K562 (cell line): ENCODE results near the gene MRPS6. TPM values are rescaled to one million over a fixed set of nuclear protein-coding genes. Genes with fewer than 3 reads are reported as not detected.

ENCODE experiments used
- CCAR2 ChIP-seq: fragments of 200-400 bp; formaldehyde crosslinking; IDR thresholded peaks from 2 replicates; pipeline ENCODE4 v1.6.1; 2017; ENCODE audit warnings: mild to moderate bottlenecking, low read depth, low read length
- DMBX1 ChIP-seq: fragments of 250-450 bp; sonication (Bioruptor Pico); IDR thresholded peaks from 2 replicates; pipeline ENCODE4 v1.8.0; 2022; ENCODE audit warnings: inconsistent platforms, mild to moderate bottlenecking, moderate library complexity, borderline replicate concordance
- HIVEP1 ChIP-seq: fragments of 250-450 bp; sonication (Bioruptor Pico); IDR thresholded peaks from 2 replicates; pipeline ENCODE4 v1.4.0; 2020; ENCODE audit warnings: mild to moderate bottlenecking
- HMG20A ChIP-seq: fragments of 450-650 bp; formaldehyde crosslinking; conservative IDR thresholded peaks from 2 replicates; pipeline ENCODE4 v1.4.0; 2020; ENCODE audit warnings: mild to moderate bottlenecking, mixed read lengths
- IRF2 ChIP-seq: sonication (generic); formaldehyde crosslinking; IDR thresholded peaks from 2 replicates; pipeline ENCODE4 v1.8.1; 2022; ENCODE audit warnings: mild to moderate bottlenecking, missing genetic modification reagents
- L3MBTL2 ChIP-seq: fragments of 450-650 bp; IDR thresholded peaks from 2 replicates; pipeline ENCODE4 v1.6.1; 2016; ENCODE audit warnings: mild to moderate bottlenecking, moderate library complexity
- LEF1 ChIP-seq: fragments of 450-650 bp; IDR thresholded peaks from 2 replicates; pipeline ENCODE4 v1.6.1; 2016; ENCODE audit warnings: mild to moderate bottlenecking
- MYC ChIP-seq, 2 experiments: fragments of 250-450 bp in 1 of 2; sonication (Bioruptor Pico) in 1 of 2; IDR thresholded peaks; 2 replicates each; pipeline versions ENCODE4 v1.5.1 to v1.6.1; 2012 to 2021; ENCODE audit warnings: low read depth in 2 of 2, borderline replicate concordance in 1 of 2, improper control_type of control experiment in 1 of 2, low read length in 1 of 2, mild to moderate bottlenecking in 1 of 2, moderate library complexity in 1 of 2
- PHF20 ChIP-seq: fragments of 450-650 bp; IDR thresholded peaks from 2 replicates; pipeline ENCODE4 v1.6.1; 2018; ENCODE audit not compliant: partially characterized antibody
- RAD21 ChIP-seq, 2 experiments: fragments of 250-450 bp in 1 of 2; fragments of 450-650 bp in 1 of 2; sonication (Bioruptor Pico) in 1 of 2; formaldehyde crosslinking in 1 of 2; IDR thresholded peaks in 1 of 2; conservative IDR thresholded peaks in 1 of 2; 2 replicates each; pipeline versions ENCODE4 v1.4.0 to v1.8.0; 2020 to 2022; ENCODE audit warnings: mild to moderate bottlenecking in 2 of 2, moderate library complexity in 1 of 2
- RBM34 ChIP-seq: fragments of 200-400 bp; formaldehyde crosslinking; IDR thresholded peaks from 2 replicates; pipeline ENCODE4 v1.6.1; 2018; ENCODE audit warnings: low read length, borderline replicate concordance; ENCODE audit not compliant: insufficient read depth
- SP1 ChIP-seq: sonication (generic); formaldehyde crosslinking; IDR thresholded peaks from 2 replicates; pipeline ENCODE4 v1.8.1; 2022; ENCODE audit warnings: mild to moderate bottlenecking, missing genetic modification reagents
- TARDBP ChIP-seq: fragments of 450-650 bp; IDR thresholded peaks from 2 replicates; pipeline ENCODE4 v1.6.1; 2016
- ZFP36 ChIP-seq: fragments of 150-350 bp; IDR thresholded peaks from 2 replicates; pipeline ENCODE4 v1.6.1; 2018; ENCODE audit warnings: low read length, low read depth; ENCODE audit not compliant: partially characterized antibody
- ZFX ChIP-seq: sonication (generic); formaldehyde crosslinking; IDR thresholded peaks from 2 replicates; pipeline ENCODE4 v1.8.0; 2022; ENCODE audit warnings: mild to moderate bottlenecking, missing genetic modification reagents, moderate library complexity
- ZNF354B ChIP-seq: fragments of 250-450 bp; sonication (Bioruptor Pico); IDR thresholded peaks from 2 replicates; pipeline ENCODE4 v1.4.0; 2020
- ZNF384 ChIP-seq: IDR thresholded peaks from 2 replicates; pipeline ENCODE4 v1.6.1; 2012; ENCODE audit warnings: low read depth, low read length, improper control_type of control experiment
- polyA plus RNA-seq, 8 experiments: library from polyadenylated mRNA; depleted of rRNA in 4 of 8; stranded (reverse) in 5 of 8; unstranded in 3 of 8; fragments of >200 nt; fragmentation: Nextera tagmentation in 2 of 8; fragmentation: Illumina TruSeq in 1 of 8; extraction: Ambion mirVana in 2 of 8; extraction: Trizol in 1 of 8; gene quantifications; 2 replicates each; pipeline versions ENCODE4 v1.2.1 to v1.2.3, GENCODE V29; 2011 to 2014; ENCODE audit warnings: inconsistent platforms in 1 of 8, missing spikeins in 1 of 8
- total RNA-seq, 7 experiments: library from RNA; depleted of rRNA in 6 of 7; stranded (reverse); fragments of >200 nt in 6 of 7; fragmentation: Illumina TruSeq in 2 of 7; extraction: Trizol in 2 of 7; gene quantifications; 2 replicates each; pipeline versions ENCODE4 v1.2.1 to v1.2.3, GENCODE V29; 2011 to 2021; ENCODE audit warnings: low replicate concordance in 1 of 7
- TF ChIP-seq, protein P1 (sequence below): fragments of 250-450 bp; sonication (Bioruptor Pico); IDR thresholded peaks from 2 replicates; pipeline ENCODE4 v1.4.0; 2020
- TF ChIP-seq, protein P2 (sequence below), 2 experiments: IDR thresholded peaks; 2 replicates each; pipeline ENCODE4 v1.6.1; 2011; ENCODE audit warnings: borderline replicate concordance in 1 of 2, control low read depth in 1 of 2, low read depth in 1 of 2, low read length in 1 of 2, mild to moderate bottlenecking in 1 of 2, mixed read lengths in 1 of 2, moderate library complexity in 1 of 2; ENCODE audit not compliant: insufficient read depth in 1 of 2, insufficient read length in 1 of 2, poor library complexity in 1 of 2, severe bottlenecking in 1 of 2; ENCODE audit errors: extremely low read depth in 1 of 2

The MRPS6 gene
- total and polyA plus RNA-seq, 9 of the 15 experiments (the other 6 are each of a cell fraction or from before 2014, with no cell fraction given): 26.1 to 72.0 (median 39.3) TPM

DNA sequence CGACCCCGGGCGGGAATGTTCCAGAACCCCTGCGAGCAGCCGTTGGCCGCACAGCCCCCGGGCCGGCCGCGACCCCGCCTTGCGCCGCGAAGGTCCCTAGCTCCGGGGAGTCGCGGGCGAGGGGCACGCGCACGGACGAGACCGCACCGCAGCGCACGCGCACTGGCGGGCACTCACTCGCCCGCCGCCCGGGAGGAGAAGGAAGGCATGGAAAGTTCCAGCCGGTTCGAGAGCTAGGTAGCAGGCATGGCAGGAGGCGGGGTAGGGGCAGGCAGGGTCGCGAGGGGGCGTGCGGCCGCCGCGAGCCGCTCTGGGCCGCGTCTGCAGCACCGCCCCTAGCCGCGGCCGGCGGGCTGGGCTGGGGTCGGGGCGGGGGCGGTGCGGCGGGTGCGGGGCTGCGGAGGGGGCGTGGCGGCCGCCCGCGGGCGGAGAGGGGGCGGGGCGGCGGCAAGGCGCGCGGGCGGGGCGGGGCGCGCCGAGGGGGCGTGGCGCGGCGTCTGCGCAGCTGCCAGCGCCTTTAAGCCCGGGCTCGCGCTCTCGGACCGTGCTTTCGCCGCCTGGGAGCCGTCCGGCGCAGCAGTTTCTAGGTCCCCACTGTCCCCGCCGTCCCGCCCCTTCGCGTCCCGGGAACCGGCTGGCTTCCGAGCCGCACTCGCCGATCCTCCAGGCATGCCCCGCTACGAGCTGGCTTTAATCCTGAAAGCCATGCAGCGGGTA lies at the start of gene MRPS6, which contains the start of gene SLC5A3 (continued):
- TF ChIP-seq, protein P1, sequence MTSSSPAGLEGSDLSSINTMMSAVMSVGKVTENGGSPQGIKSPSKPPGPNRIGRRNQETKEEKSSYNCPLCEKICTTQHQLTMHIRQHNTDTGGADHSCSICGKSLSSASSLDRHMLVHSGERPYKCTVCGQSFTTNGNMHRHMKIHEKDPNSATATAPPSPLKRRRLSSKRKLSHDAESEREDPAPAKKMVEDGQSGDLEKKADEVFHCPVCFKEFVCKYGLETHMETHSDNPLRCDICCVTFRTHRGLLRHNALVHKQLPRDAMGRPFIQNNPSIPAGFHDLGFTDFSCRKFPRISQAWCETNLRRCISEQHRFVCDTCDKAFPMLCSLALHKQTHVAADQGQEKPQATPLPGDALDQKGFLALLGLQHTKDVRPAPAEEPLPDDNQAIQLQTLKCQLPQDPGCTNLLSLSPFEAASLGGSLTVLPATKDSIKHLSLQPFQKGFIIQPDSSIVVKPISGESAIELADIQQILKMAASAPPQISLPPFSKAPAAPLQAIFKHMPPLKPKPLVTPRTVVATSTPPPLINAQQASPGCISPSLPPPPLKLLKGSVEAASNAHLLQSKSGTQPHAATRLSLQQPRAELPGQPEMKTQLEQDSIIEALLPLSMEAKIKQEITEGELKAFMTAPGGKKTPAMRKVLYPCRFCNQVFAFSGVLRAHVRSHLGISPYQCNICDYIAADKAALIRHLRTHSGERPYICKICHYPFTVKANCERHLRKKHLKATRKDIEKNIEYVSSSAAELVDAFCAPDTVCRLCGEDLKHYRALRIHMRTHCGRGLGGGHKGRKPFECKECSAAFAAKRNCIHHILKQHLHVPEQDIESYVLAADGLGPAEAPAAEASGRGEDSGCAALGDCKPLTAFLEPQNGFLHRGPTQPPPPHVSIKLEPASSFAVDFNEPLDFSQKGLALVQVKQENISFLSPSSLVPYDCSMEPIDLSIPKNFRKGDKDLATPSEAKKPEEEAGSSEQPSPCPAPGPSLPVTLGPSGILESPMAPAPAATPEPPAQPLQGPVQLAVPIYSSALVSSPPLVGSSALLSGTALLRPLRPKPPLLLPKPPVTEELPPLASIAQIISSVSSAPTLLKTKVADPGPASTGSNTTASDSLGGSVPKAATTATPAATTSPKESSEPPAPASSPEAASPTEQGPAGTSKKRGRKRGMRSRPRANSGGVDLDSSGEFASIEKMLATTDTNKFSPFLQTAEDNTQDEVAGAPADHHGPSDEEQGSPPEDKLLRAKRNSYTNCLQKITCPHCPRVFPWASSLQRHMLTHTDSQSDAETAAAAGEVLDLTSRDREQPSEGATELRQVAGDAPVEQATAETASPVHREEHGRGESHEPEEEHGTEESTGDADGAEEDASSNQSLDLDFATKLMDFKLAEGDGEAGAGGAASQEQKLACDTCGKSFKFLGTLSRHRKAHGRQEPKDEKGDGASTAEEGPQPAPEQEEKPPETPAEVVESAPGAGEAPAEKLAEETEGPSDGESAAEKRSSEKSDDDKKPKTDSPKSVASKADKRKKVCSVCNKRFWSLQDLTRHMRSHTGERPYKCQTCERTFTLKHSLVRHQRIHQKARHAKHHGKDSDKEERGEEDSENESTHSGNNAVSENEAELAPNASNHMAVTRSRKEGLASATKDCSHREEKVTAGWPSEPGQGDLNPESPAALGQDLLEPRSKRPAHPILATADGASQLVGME (CRISPR knock-in tag): peak; percentile 62; the same call in 1 of the 2 replicates
- TF ChIP-seq, protein P2, sequence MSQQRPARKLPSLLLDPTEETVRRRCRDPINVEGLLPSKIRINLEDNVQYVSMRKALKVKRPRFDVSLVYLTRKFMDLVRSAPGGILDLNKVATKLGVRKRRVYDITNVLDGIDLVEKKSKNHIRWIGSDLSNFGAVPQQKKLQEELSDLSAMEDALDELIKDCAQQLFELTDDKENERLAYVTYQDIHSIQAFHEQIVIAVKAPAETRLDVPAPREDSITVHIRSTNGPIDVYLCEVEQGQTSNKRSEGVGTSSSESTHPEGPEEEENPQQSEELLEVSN (IDR thresholded peaks at IDR 0.05; ENCODE audit: borderline replicate concordance in 1 of 2, extremely low read depth in 1 of 2, insufficient read depth in 1 of 2, insufficient read length in 1 of 2, low read depth in 1 of 2, low read length in 1 of 2, poor library complexity in 1 of 2, severe bottlenecking in 1 of 2): peak; percentile 60 to 86
- TF ChIP-seq HIVEP1 (CRISPR knock-in tag) (peak; percentile 72; the same call in 1 of the 2 replicates), ZFP36 (peak; percentile 3), CCAR2 (no peak), MYC (IDR thresholded peaks at IDR 0.05; ENCODE audit: low read depth, low read length) (peak; percentile 70), MYC (CRISPR knock-in tag; IDR thresholded peaks at IDR 0.05; ENCODE audit: borderline replicate concordance, low read depth) (no peak), ZNF354B (CRISPR knock-in tag) (no peak), RAD21 (CRISPR knock-in tag; conservative IDR thresholded peaks at IDR 0.05 in 1 of 2, IDR thresholded peaks at IDR 0.05 in 1 of 2) (peak; percentile 44 to 55), DMBX1 (CRISPR knock-in tag) (0 out of 2 replicates have a peak, but pooled peaks have one; percentile 23), LEF1 (no peak), IRF2 (CRISPR knock-in tag) (no peak), TARDBP (0 out of 2 replicates have a peak, but pooled peaks have one; percentile 66), RBM34 (no peak), ZNF384 (no peak), PHF20 (no peak), ZFX (CRISPR knock-in tag) (peak; percentile 76), HMG20A (CRISPR knock-in tag) (no peak), L3MBTL2 (peak; percentile 92), SP1 (CRISPR knock-in tag) (peak; percentile 66; the same call in 1 of the 2 replicates)
